ENCODE data around the gene ALK.

The ALK gene

GRCh38 chr2:29308366-29308765 is 613.0 kb downstream of the ALK start:
- DNase-seq = no peak

- no peak for DNase-seq
These were observed 613.9 kb downstream of the ALK start for GRCh38 chr2:29307519-29307918.

- no peak for DNase-seq
These were observed 615.6 kb downstream of the ALK start for GRCh38 chr2:29305762-29306161.

DNA sequence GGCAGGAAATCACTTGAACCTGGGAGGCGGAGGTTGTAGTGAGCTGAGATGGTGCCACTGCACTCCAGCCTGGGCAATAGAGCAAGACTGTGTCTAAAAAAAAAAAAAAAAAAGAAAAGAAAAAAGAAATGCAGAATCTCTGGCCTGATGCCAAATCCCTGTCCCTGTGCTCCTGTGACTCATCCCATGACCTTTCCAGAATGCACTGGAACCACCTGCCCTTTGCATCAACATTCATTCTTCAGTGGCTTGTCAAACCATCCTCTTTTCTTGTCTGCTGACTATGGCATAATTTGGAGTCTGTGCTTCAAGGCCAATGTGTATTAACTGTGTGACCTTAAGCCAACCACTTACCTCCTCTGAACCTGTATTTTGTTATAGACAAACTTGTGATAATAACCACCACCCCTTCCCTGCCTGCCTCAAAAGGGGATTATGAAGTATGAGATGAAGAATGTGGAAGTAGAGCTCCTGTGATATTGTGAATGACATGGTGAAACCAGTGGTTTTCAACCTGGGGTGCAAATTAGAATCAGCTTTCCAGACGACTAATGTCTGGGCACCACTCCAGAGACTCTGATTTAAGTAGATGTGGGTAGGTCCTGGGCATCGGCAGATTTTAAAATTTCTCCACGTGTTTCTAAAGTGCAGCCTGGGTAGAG is 616.9 kb downstream of the ALK start:
- DNase-seq = no peak

- DNase-seq = no peak
These were observed 624.8 kb downstream of the ALK start for GRCh38 chr2:29296585-29296984.

DNA sequence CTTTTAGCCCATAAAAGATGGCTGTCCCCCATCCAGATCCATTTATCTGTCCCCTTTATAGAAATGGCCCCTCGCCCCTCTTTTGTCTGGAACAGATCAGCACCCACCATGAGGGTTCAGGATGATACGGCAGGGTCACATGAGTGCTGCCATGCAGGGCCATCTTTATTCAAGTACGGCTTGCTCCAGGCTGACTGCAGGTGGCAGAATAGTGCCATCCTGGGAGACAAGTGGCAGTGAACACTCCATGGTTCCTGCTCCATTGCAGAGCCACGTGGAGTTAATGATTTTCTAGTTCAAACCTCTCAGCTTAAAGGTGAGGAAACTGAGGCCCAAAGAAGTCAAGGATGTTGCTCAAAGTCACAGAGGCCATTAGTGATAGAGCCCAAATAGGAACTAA is 625.5 kb downstream of the ALK start:
- no peak for DNase-seq

DNA sequence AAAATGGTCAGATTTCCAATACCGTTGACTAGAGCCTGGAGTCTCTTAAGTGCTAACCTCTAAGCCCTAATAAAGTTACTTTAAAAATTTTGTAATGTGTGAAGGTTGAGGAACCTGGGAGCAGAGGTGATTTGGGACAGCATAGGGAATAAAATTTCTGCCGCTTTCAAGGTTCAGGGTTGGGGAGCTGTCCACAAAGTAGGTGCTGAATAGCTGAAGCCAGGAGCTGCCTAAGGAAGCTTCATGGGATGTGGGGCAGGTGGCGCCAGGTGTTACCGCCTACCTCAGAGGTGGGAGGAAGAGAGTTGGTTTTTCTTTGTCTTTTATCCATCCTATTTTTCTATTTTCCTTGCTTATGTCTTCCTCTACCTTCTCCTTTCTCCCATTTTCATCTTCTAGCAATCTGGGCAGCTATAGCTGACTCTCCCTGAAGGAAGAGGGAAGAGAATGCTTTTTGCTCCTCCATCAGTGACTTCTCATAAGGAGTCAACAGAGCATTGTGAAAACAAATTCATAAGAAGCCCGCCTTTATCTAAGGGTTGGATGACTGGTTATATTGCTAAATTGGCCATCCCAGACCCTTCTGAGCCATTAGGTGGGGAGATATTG is 627.5 kb downstream of the ALK start:
- DNase-seq = no peak

DNA sequence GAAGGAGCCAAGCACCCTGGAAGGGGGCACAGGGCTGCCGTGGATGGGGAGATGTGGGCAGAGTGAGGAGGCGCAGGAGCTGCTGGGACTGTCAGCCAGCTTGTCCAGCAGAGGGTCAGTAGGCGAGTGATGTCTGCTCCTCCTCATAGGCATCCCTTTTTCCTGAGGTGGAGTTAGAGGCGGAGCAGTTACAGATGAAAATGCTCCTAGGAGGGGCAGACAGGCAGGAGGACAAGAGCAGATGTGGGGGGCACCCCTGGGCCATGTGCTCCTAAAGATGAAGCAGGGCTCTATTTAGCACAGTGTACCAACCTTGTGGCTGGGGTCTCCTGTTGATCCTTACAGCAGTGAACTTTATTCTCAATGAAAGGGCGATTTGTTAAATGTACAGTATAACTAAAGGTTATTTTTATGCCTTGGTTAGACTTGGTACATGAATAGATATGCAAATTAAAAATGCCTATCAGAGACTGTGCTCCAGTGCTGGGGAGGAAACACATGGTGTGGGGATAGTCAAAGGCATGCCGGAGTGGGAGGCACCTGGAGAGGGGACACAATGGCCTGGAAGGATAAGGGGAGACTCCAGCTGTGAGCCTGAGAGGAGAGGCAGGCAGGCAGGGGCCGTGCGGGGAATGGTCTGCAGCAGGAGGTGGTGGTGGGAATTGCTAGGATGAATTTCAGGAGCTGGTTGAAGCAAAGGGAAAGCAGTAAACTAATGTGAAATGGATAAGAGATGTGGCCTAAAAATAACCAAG is 630.9 kb downstream of the ALK start:
- no peak for DNase-seq

DNA sequence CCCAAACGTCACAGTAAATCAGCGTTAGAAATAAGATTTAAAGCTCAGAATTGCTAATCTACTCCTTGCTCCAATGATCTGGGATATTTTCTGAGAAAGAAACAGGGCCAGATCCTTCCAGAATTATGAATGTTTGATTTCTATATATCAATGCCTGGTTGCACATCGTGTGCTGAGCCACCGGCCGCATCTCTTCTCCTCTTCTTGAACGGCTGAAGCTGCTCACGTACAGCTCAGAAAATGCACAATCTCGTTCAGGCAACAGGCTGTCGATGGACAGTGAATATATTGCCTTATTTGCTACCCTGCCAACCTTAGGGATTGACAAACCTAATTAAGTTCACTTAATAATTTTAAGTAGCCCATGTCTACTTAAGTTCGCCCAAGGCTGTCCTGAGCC is 636.7 kb downstream of the ALK start:
- no peak for DNase-seq

DNA sequence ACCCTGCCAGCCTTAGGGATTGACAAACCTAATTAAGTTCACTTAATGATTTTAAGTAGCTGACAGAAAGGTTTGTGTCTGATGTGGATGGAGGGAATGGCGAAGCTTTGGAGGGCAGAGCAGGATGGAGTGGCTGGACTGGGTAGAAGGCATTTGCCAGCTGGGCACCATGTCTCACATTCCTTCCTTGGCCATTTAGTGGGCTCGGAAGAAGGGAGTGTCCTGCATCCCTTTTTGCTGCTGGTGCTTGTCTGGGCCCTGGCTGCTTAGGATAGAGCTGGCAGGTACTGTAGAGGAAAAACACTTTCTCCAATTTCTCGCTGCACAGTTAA is 639.5 kb downstream of the ALK start:
- no peak for DNase-seq

DNA sequence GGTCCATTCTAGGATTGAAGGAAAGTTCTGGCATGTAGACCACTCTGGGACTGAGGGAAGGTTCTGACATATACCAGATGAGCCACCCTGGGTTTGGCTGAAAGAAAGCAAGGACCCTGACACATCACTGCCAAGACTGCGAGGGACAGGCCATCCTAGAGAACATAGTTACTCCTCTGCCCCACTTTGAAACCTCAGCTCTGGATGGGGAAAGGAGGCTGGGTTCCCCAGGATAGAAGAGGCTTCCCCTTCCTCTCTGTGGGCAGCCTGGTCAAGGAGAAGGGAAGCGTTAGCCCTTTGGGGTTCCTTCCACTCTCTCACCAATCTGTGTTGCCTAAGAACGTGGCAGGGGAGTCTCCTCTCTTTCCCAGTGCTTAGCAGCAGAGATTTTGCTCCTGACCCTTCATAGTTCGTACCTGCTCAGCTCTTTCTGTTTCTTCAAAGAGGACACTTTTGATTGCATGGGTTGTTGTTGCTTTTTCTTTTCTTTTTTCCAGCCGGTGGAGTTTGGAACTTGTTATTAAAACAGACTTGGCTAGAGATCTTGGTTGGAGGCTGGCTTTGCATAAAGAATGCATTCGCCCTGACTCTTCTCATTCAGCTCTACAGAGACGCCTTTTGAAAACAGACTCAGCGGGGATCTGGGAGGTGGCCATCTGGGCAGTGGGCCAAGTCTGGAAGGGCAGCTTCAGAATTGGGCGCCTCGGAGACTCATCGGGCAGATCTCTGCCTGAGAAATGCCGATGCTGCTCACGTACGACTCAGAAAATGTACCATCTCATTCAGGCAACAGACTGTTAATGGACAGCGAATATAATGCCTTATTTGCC is 640.1 kb downstream of the ALK start:
- no peak for DNase-seq

GRCh38 chr2:29278966-29279365 is 642.4 kb downstream of the ALK start:
- DNase-seq = no peak

- DNase-seq = no peak
These were observed 645.2 kb downstream of the ALK start for GRCh38 chr2:29276151-29276550.

DNA sequence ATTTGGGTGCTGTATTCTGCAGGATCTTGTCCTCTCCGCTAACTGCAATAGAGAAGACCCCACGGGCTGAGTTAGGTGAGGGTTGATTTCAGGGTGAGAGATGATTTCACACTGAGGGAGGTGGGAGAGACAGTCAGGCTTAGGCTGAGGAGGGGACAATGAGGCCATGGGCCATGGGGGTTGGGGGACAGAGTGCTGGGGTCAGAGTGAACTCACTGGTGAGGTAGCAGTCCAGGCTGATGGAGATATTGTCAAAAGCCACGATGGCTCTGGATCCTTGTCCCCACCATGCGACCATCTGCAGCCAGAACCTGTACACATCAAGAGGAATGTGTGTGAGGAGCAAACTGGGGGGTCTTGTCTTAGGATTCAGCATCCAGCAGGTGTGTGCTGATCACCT is 646.2 kb downstream of the ALK start:
- no peak for DNase-seq

- DNase-seq = no peak
These were observed 647.4 kb downstream of the ALK start for GRCh38 chr2:29273685-29274611.

DNA sequence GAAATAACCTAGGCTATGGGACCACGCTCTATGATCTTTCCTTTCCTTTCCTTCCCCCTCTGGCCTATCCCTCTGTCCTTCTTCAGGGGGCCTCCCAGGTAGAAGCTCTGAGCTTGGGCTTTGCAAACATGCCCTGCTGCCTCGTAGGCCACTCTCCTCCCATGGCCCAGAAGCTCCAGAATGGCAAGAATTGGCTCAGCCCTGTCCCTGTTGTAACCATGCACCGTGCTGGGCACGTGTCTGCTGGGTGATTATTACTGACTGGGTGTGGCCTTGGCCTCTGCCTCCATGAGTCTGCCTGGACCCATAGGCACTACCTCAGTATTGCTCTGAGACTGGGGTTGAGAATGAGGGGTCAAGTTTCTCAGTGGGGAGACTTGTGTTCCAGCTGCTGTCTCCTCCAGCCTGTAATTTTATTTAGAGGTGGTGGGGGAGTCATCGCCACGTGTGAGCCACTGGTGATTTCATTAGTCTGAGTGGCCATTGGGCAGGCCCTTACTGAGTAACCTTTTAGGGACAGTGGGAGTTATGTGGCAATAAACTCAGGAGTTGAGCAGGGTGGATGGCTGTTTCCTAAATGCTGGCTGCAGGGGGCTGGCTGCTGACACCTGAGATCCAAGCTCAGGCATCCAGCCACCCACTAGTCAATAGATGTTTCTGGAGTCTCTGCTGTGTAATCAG is 648.2 kb downstream of the ALK start:
- DNase-seq = no peak

DNA sequence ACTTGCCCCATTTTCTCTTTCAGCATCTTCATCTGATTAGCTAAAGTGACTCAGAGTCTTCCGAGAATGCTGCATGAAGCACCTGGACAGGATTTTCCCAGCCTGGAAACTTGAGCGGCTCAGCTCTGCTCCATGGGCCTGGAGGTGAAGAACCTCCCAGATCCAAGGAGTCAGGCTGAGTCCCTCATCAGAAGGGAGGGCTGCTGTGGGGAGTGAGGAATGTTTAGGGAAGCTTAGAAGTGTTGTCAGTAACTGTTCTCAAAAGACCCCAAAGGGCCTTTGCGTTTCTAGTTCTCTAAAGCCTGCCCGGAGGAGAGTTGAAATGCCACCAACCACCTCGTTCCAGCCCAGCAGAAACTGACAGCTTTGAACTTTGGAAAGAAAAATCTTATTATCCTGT is 649.1 kb downstream of the ALK start:
- no peak for DNase-seq

GRCh38 chr2:29270701-29271121 is 650.7 kb downstream of the ALK start:
- no peak for DNase-seq

- DNase-seq = no peak
These were observed 651.6 kb downstream of the ALK start for GRCh38 chr2:29269765-29270109.

DNA sequence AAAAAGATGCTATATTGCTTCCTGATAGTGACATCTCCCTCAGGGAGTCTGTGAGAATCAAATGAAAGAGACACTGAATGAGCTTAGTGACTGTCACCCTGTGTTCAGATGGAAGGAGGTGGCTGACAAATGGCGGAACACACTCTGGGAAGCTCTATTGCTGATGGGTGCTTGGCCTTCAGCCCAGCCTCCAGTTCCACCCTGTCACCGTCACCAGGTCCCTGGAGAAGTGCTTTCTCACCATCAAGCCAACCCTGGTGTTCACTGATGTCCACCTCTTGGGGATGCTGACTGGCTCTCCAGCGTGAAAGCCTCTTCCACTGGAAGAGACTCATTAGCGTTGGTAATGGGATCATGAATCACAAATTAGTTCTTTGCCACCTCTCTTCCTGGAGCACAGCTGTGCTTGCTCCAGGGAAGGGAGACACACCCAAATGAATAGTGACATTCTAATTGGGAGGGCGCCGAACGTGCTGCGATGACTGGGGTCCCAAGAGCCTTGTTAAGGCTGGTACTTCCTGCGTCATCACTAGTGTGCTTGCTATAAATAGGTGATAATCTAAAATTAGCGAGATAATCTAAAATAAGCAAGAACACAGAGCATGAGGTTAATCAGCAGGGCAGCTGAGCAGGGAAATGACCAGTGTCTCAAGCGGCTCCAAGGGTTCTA is 652.2 kb downstream of the ALK start:
- peak; percentile 60 for DNase-seq

DNA sequence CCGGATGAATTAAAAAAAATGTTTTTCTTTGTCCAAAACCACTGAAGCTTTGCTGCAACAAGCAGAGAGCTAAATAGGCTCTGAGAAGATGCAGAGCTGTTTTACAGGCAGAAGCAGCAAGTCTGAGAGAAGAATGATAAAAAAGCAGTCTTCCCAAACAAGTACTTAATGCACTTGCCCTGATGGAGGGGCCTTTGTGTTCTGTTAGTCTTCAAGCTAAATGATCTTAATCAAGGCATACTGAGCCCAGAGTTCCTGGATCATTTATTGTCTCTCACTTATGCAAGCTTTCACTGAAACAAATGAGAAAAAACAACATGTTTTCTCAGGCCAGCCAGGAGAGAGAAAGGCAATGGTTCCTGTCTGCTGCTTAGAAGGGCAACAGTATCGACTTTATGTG is 653.7 kb downstream of the ALK start:
- no peak for DNase-seq

Measured in NCI-H1436 treated with DMSO at 0.1 percent for 48 hours (cell line).